BLaER1 (cell line): ENCODE measurements around the gene HBS1L.

ENCODE experiments used
- H3K27ac ChIP-seq: shearing (Covaris generic); formaldehyde crosslinking; 2 replicates; pipeline ENCODE4 v1.8.1; 2022
- H3K27me3 ChIP-seq: shearing (Covaris generic); formaldehyde crosslinking; 2 replicates; pipeline ENCODE4 v1.8.1; 2022
- H3K36me3 ChIP-seq: shearing (Covaris generic); formaldehyde crosslinking; 2 replicates; pipeline ENCODE4 v1.8.1; 2022
- H3K4me1 ChIP-seq: shearing (Covaris generic); formaldehyde crosslinking; 2 replicates; pipeline ENCODE4 v1.8.1; 2022
- H3K4me2 ChIP-seq: shearing (Covaris generic); formaldehyde crosslinking; 2 replicates; pipeline ENCODE4 v1.8.1; 2022
- H3K4me3 ChIP-seq: shearing (Covaris generic); formaldehyde crosslinking; 2 replicates; pipeline ENCODE4 v1.8.1; 2022
- H3K9ac ChIP-seq: shearing (Covaris generic); formaldehyde crosslinking; 2 replicates; pipeline ENCODE4 v1.8.1; 2022
- H3K9me3 ChIP-seq: shearing (Covaris generic); formaldehyde crosslinking; 2 replicates; pipeline ENCODE4 v1.8.1; 2022
- H4K20me1 ChIP-seq: shearing (Covaris generic); formaldehyde crosslinking; 2 replicates; pipeline ENCODE4 v1.8.1; 2022
- Cebpa-rat ChIP-seq: shearing (Covaris generic); IDR thresholded peaks from 2 replicates; pipeline ENCODE4 v1.8.1; 2022

The HBS1L gene

GRCh38 chr6:135008941-135009290, 45.7 kb downstream of the HBS1L start:
- TF ChIP-seq Cebpa-rat = no peak
- Histone ChIP-seq H3K9ac (peak overlapping the region; percentile 64; the same call in 1 of the 2 replicates), H3K36me3 (peaks cover 29% of the 10 kb centered on the region; the same call in 1 of the 2 replicates), H3K9me3 (peaks cover 4% of the 10 kb centered on the region; the same call in 1 of the 2 replicates), H3K27ac (peak overlapping the region; percentile 70), H3K4me3 (peak overlapping the region; percentile 50; the same call in 1 of the 2 replicates), H3K27me3 (no peaks in the 10 kb centered on the region), H4K20me1 (no peaks in the 10 kb centered on the region), H3K4me1 (peaks cover 80% of the 10 kb centered on the region), H3K4me2 (peak overlapping the region; percentile 89)

DNA sequence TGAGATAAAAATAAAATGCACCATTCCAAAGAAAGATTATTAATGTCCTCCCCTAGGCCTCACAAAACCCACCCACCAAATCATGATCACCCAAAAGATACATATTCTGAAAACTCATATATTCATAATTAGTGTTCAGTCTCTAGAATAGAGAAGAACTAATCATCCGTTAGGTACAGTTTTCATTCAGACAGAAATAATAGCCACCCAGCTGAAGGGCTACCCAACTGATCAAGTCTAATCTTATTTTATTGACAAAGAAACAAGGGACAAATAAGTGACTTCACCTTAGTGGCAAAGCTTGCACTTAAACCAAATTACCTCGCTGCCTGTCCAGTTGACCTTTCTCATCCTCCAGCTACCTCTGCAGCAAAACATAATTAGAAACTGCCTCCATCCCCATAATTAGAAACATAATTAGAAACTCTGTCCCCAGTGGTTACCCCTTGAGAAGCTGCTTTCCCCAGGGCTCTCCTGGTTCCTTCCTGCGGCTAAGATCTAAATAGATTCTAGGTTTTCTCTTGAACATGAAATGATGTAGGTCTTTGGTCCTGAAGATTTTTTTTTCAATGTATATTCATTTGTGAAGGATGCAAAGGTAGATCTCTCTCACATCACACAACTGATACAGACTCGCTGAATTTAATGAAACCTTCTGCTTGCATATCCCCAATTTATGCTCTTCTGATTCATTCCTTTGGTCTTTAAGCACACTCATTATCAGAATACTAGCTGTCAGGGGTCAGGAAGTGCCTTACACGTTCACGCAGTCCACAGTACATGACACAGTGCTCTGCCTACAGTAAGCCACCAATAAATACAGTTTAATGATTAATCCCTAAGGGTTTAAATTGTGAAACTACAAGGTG, 46.3 kb downstream of the HBS1L start:
- Histone ChIP-seq H3K36me3 (peaks cover 27% of the 10 kb centered on the region; the same call in 1 of the 2 replicates), H3K9me3 (peaks cover 4% of the 10 kb centered on the region; the same call in 1 of the 2 replicates), H3K4me2 (peak overlapping the region; percentile 89), H3K4me1 (peaks cover 80% of the 10 kb centered on the region), H3K9ac (peak overlapping the region; percentile 64), H4K20me1 (no peaks in the 10 kb centered on the region), H3K4me3 (peak overlapping the region; percentile 50), H3K27me3 (no peaks in the 10 kb centered on the region), H3K27ac (peak overlapping the region; percentile 70)
- no peak for TF ChIP-seq Cebpa-rat

GRCh38 chr6:135006386-135006914, 48.2 kb downstream of the HBS1L start:
- Histone ChIP-seq H3K9ac (0 out of 2 replicates have a peak overlapping the region, but pooled peaks have one; percentile 2), H3K4me1 (peaks cover 84% of the 10 kb centered on the region), H3K27me3 (no peaks in the 10 kb centered on the region), H3K4me3 (no peak overlapping the region), H3K27ac (peak overlapping the region; percentile 70), H3K9me3 (peaks cover 4% of the 10 kb centered on the region; the same call in 1 of the 2 replicates), H3K4me2 (peak overlapping the region; percentile 89), H4K20me1 (no peaks in the 10 kb centered on the region), H3K36me3 (peaks cover 14% of the 10 kb centered on the region; the same call in 1 of the 2 replicates)
- no peak for TF ChIP-seq Cebpa-rat

DNA sequence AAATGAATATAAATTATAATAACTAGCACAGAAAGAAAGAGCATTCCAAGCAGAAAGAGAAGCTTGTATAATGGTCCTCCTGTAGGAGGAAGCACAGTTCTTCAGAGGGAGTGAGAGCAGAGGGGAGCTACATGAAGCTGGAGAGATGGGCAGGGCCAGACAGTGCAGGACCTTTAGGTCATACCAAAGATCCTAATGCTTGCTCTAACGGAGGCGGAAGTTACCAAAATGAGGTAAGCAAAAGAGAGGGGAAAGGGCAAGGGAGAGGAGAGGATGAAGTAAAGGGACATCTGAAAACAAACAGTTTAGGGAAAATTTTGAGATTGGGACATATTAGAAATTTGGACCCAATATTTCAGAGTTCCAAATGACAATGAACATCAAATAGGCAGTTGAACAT, 50.2 kb downstream of the HBS1L start:
- TF ChIP-seq Cebpa-rat = no peak
- Histone ChIP-seq H3K27ac (peak overlapping the region; percentile 23; the same call in 1 of the 2 replicates), H3K4me1 (peaks cover 75% of the 10 kb centered on the region), H3K9me3 (no peaks in the 10 kb centered on the region), H3K4me3 (no peak overlapping the region), H3K27me3 (no peaks in the 10 kb centered on the region), H3K36me3 (peaks cover 20% of the 10 kb centered on the region; the same call in 1 of the 2 replicates), H3K9ac (no peak overlapping the region), H3K4me2 (peak overlapping the region; percentile 23), H4K20me1 (no peaks in the 10 kb centered on the region)

DNA sequence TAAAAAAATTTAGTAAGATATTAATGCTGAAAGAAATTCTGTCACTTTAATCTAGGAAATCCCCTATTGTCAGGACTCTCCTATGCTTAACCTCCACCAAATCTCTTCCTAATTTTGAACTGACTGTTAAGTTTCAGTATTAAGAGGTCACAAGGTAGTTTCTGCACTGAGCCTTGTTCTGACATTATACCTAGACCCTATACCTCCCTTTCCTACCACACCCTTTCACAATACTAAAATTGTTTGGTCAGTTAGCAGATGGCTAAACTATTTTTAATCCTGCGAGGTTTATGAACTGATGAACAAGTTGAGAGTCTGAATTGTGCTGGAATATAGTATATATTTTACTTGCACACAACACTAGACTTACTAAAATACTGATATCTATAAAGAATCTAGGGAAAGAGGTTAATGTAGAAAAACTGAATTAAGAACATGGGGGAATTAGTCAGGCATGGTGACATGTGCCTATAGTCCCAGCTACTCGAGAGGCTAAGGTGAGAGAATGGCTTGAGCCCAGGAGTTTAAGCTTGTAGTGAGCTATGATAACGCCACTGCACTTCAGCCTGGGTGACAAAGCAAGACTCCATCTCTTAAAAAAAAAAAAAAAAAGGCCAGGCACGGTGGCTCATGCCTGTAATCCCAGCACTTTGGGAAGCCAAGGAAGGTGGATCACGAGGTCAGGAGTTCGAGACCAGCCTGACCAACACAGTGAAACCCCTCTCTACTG, 51.5 kb downstream of the HBS1L start:
- Histone ChIP-seq H3K9me3 (no peaks in the 10 kb centered on the region), H4K20me1 (no peaks in the 10 kb centered on the region), H3K9ac (no peak overlapping the region), H3K36me3 (peaks cover 26% of the 10 kb centered on the region; the same call in 1 of the 2 replicates), H3K27ac (peak overlapping the region; percentile 45; the same call in 1 of the 2 replicates), H3K4me2 (peak overlapping the region; percentile 50), H3K4me1 (peaks cover 73% of the 10 kb centered on the region), H3K4me3 (no peak overlapping the region), H3K27me3 (no peaks in the 10 kb centered on the region)
- TF ChIP-seq Cebpa-rat = no peak

DNA sequence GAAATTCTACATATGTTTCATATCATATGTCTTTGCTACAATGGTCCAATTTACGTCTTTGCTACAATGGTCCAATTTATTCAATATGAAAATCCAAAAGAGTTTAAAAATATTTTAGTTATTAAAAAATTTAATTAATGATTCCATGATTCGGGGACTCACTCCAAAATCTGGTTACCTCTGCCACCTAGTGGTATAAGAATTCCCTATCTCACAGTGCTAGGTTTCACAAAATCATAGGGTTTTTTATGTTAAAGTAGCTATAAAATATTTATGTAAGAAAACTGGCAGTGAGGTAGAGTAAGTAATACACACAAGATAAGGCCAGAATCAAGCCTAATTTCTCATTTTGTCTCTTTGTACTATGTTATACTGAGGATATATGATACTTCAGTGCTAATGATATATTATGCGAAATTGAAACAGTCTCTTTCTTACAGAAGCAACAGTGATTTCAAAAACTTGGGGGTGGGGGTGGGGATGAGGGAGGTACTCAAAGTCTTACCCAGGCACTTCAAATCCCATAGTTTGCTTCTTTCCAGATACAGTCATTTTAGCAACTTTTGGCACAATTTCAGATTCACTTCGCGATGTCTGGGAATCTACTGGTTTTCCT, 52.3 kb downstream of the HBS1L start:
- Histone ChIP-seq H4K20me1 (no peaks in the 10 kb centered on the region), H3K9me3 (no peaks in the 10 kb centered on the region), H3K9ac (no peak overlapping the region), H3K4me3 (no peak overlapping the region), H3K4me2 (no peak overlapping the region), H3K36me3 (peaks cover 29% of the 10 kb centered on the region), H3K27me3 (no peaks in the 10 kb centered on the region), H3K27ac (no peak overlapping the region), H3K4me1 (peaks cover 73% of the 10 kb centered on the region)
- TF ChIP-seq Cebpa-rat = no peak

DNA sequence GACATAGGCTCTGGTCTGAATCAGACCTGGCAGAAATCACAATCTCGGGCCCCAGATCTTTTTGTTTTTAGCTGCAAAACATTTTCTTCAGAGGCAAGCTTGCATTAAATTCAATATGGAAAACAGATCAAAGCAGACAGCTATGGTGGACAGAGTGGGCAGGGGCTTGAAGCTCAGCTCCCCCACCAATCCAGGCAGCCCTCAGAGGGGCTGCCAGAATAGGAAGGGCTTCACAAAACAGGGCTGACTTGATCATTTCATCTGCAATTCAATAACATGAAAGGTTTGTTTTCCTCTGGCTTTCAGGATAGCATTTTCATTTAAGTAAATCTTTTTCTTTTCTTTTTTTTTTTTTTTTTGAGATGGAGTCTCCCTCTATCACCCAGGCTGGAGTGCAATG, 55.5 kb downstream of the HBS1L start:
- no peak for TF ChIP-seq Cebpa-rat
- H3K4me1 ChIP-seq = peaks cover 41% of the 10 kb centered on the region

DNA sequence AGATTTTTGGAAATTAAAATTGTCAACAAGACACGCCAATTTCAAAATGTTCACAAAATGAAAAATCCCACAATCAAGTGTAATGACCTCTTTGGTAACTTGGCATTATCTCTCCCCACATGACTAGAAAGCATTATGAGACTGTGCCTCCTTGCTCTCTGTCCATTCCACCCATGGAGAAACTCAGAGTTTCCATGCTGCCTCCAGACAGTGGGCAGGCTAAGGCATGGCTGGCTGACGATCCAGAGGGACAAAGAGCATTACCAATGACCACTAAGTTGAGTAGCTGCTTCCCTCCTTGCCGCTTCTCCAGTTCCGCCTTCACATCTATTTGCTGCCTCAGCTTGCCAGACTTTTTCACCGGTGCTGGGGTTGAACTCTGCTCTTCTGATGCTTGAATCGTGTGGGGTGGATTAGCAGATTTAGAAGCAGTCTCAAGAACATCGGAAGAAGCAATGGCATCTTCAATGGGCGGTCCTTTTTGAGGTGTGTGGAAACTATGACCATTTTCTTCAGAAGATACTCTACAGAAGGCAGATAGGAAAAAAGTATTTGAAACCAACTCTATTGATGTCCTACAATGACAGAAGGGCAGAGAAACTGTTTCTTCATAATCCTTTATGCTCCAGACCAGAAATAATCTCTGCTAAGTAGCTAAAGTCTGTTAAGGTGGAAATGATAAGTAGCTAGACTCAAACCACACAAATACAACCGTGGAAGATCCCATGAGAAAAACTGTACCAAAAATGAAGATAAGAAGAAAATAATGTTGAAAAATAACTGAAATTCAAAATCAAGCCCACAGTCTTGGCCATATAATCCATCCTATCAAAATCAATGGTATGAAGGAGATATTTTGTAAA, 57.3 kb downstream of the HBS1L start:
- no peak overlapping the region for H3K9ac ChIP-seq
- no peak overlapping the region for H3K27ac ChIP-seq
- peaks cover 62% of the 10 kb centered on the region for H3K36me3 ChIP-seq
- TF ChIP-seq Cebpa-rat = no peak
- no peaks in the 10 kb centered on the region for H4K20me1 ChIP-seq
- H3K9me3 ChIP-seq = no peaks in the 10 kb centered on the region
- H3K4me3 ChIP-seq = no peak overlapping the region
- H3K27me3 ChIP-seq = no peaks in the 10 kb centered on the region
- no peak overlapping the region; the same call in 1 of the 2 replicates for H3K4me2 ChIP-seq
- H3K4me1 ChIP-seq = peaks cover 23% of the 10 kb centered on the region

More for the DNA sequence above, 55.5 kb downstream of the HBS1L start:
- Histone ChIP-seq H4K20me1 (no peaks in the 10 kb centered on the region), H3K9me3 (no peaks in the 10 kb centered on the region), H3K9ac (no peak overlapping the region), H3K27me3 (no peaks in the 10 kb centered on the region), H3K4me2 (no peak overlapping the region), H3K27ac (no peak overlapping the region), H3K36me3 (peaks cover 50% of the 10 kb centered on the region), H3K4me3 (no peak overlapping the region)
